Activated T-helper 9 cell treated with anti-CD3 and anti-CD28 coated beads, Interleukin-2, amount 50 U/mL, for 16 hours (primary cell): Measurements from ENCODE around the gene SENP2.
"Not testable (repeated sequence)": the region's sequence is repeated elsewhere in the genome, so short reads cannot be mapped to it uniquely, and the experiment has no call there.

ENCODE experiments used
- DNase-seq: peaks from one replicate; pipeline ENCODE4 v3.0.0-alpha.2; 2020; ENCODE audit warnings: low read depth

The SENP2 gene

GRCh38 chr3:185585859-185586685 is at the start of gene SENP2:
TSS of gene SENP2 (plus strand) at chr3:185586295. CDS start at chr3:185586414, 119 bp downstream.
- peak; percentile 99 for DNase-seq

GRCh38 chr3:185537369-185537970 is 48.6 kb upstream of the SENP2 start:
- DNase-seq, result no peak

GRCh38 chr3:185539934-185540333 is 46.2 kb upstream of the SENP2 start:
- DNase-seq, result no peak

DNA sequence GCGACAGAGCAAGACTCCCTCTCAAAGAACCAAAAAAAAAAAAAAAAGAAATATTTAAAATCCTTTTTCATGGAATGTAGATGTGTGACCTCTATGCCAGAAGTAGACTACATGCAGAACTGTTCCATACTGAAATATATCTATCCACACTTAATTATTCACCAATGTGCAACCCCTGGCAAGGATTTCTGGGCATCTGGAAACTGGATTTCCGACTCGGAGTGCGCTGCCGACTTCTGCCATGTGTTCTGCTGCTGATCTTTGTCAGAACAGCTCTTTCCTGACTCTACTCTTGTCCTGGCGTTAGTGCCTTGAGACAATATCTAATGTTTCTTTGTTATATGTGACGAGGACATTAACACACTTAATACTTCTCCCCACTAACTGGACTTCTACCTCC is 45.4 kb upstream of the SENP2 start:
- no peak for DNase-seq

GRCh38 chr3:185549122-185549521 is 37.0 kb upstream of the SENP2 start:
- DNase-seq, result no peak

DNA sequence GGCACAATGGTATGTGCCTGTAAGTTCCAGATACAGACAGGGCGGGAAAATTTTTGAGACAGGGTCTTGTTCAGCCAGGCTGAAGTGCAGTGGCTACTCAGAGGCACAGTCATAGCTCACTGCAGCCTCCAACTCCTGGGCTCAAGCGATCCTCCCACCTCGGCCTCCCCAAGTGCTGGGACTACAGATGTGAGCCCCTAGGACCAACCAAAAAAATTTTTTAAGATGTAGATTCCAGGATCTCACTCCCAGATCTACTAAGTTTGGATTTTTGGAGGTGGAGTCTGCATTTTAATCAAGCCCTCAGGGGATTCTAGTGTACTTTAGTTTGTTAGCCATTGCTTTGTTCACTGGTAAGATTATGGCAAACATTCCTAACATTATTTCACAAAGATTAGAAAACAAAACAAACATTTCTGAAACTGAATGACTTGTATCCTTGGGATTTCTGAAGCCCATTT is 36.4 kb upstream of the SENP2 start:
- DNase-seq, result no peak

GRCh38 chr3:185552358-185552877 is 33.7 kb upstream of the SENP2 start, which contains the start of gene LIPH:
TSS of gene LIPH (minus strand) at chr3:185552588. CDS start at chr3:185552471, 117 bp downstream.
- no peak for DNase-seq

DNA sequence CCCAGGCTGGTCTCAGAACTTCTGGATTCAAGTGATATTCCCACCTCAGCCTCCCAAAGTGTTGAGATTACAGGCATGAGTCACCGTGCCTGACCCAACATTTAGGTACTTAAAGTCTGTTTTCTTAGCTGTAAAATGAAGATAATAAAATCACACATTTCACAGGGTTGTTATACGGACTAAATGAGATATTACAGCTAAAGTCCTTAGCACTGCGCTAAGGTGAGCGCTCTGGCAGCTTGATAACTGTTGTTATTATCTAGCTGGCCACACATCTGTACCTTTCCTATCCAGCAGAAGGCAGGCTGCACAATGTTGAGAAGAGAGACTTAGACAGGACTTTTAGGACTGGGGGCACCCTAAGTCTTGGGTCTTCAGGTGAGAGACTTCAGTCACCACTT is 31.0 kb upstream of the SENP2 start:
- no peak for DNase-seq

GRCh38 chr3:185555860-185556347 is 30.2 kb upstream of the SENP2 start:
- no peak for DNase-seq

GRCh38 chr3:185556640-185557039 is 29.5 kb upstream of the SENP2 start:
- not testable (repeated sequence) for DNase-seq

DNA sequence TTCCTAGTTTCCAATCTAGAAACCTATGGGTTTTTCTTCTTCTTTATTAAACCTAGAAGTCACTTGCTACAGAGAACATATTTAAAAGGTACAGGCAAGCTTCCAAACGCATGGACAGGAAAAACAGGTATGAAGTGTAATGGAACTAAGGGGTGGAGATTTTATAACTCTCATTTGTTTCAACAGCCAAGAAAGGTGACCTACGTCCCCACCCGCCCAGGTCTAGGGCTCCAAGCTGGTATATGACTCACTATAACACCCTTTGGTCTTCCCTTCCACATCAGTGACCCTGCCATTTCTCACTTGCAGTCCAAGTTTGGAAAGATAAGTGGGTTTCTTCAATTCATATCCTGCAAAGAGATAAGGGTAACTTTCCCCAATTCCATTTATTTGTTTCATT is 27.7 kb upstream of the SENP2 start:
- no peak for DNase-seq

- no peak for DNase-seq
These were observed 26.4 kb upstream of the SENP2 start for GRCh38 chr3:185559706-185560090.

DNA sequence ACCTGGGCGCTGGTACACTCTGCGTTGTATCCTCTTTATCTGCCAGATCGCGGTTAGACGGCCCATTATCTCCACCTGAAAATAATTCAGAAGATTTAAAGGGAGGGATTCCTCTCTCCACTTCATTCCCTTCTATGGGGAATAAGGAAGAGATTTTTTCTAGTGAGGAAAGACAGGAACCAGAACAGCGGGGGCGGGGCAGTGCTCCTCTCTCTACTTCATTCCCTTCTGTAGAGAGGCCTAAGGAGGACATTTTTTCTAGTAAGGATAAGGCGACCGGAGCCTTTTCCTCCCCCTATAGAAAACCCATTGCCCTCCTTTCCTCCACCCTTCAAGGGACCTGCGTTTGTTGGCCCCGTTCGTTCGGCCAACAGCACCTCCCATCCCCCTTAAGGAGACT is 25.4 kb upstream of the SENP2 start:
- DNase-seq, result no peak

DNA sequence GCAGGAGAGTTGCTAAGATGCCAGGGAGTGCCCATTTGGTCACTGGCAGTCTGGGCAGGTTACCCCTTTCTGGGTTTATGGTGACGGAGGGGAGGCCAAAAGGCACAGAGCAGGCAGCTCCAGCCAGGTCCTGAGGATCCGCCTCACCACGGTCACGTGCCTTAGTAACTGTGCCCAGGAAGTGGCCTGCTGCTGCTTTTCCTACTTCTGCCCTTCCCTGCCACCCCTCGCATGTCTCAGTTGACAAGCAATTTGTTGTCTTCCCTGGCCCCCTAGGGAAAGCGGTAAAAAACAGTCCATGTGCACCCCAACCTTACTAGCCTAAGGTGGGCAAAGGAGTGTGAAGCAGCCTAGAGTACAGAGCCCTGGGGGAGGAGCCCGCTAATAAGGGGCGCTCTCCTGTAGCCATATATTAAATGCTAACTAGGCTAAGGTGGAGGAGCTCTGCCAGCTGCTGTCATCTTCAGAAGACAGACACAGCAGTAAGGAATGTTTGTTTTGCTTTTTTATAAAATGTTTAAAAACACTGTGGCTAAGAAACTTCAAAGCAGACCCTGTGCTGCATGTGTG is 24.6 kb upstream of the SENP2 start:
- DNase-seq, result no peak

- DNase-seq, result no peak
These were observed 24.1 kb upstream of the SENP2 start for GRCh38 chr3:185561958-185562357.

- DNase-seq, result no peak
These were observed 13.9 kb upstream of the SENP2 start for GRCh38 chr3:185572183-185572582.

GRCh38 chr3:185575108-185575869 is 10.8 kb upstream of the SENP2 start:
- DNase-seq, result not testable (repeated sequence)

GRCh38 chr3:185582236-185582635 is 3.9 kb upstream of the SENP2 start:
- no peak for DNase-seq

DNA sequence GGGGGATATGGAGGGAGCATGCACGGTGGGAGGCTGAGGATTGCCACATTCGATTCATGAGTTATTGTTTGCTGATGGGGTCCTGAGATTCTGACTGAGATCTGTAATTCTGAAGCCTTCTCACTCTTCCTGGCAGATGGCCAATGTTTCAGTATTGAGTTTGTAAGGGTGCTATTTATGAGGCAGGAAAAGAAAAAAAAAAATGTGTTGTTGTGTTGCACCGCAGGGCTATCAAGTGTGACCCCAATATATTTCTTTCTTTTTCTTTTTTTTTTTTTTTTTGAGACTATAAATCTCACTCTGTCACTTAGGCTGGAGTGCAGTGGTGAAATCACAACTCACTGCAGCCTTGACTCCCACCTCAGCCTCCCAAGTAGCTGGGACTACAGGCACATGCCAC is 3.2 kb upstream of the SENP2 start:
- no peak for DNase-seq

DNA sequence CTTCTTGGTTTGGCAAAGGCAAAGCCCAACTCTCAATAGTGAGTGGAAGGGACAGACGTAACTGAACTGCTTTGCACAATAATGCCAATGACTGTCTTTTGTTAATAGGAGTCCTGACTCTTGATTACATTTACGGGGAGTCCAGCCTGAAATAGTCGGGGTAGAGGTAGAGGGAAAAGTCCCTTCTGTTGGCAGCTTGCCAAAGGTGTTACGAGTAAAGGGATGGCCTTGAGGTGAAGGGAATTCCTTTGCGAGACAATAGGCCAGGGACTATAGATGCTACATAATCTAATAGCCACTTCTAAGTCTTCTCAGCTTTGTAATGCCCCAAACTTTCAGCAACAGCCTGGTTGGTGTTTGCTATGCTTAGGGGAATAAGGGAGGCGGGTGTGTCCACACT is 2.2 kb upstream of the SENP2 start:
- DNase-seq, result no peak

DNA sequence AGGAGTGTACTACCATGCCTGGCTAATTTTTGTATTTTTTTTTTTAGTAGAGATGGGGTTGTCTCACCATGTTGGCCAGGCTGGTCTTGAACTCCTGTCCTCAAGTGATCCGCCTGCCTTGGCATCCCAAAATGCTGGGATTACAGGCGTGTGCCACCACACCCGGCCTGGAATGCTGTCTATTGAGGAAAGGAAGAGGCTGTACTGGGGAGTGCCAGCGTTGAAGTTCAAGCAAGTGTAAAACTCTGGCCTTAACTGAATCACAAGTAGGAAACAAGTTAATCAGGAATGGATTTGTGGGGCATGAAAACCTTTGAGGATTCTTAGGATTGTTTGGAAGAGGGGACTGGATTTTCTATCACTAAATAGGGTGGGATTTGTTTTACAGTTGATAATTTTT is 1.4 kb upstream of the SENP2 start:
- DNase-seq, result no peak

DNA sequence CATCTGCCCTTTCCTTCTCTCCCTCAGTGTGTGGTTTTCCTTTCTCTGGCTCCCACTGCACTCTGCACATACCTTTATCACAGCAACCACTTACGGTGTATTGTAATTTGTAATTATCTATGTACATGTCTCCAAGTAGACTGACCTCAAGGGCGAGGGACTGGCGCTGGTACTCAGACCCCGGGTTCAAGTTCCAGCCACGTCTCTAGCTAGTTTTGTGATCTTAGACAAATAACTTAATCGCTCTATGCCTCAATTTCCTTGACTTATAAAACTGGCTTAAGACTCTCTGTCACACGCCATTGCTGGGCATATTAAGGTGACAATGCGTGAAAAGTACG is 607 bp upstream of the SENP2 start:
- no peak for DNase-seq
